Measurements from ENCODE around the gene CFAP61. TPM values are rescaled to one million over a fixed set of nuclear protein-coding genes. Genes with fewer than 3 reads are reported as not detected.
"Not testable (repeated sequence)": the region's sequence is repeated elsewhere in the genome, so short reads cannot be mapped to it uniquely, and the experiment has no call there.

Gene CFAP61
- total RNA-seq, 1 donor from 2014 or later: 0.26 TPM

DNA sequence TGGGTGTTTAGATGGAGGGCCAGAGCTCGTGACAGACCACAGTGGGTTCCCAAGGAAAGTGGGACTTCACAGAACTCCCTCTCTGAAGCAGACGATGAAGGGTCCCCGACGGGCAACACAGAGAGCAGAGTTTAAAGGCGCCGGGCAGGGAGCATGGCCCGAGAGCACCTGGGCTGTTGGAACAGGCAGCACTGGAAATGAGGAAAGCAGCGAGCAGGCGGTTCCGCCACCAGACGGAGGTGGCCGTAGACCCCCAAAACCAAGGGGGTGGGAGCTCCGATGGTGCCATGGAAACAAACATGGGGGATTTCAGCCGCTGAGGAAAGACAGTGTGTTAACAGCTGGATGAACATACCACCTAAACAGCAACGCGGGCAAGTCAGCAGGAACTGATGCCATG, 288.1 kb downstream of the CFAP61 start:
- no peak for DNase-seq (ENCODE audit: low read depth)
- Histone ChIP-seq H3K27me3 (ENCODE audit: control insufficient read depth, insufficient read depth, low read length) (no peaks in the 10 kb centered on the region), H3K36me3 (ENCODE audit: control insufficient read depth, insufficient read depth, low read length) (no peaks in the 10 kb centered on the region), H3K4me3 (ENCODE audit: low read depth, low read length) (no peak overlapping the region)
- TF ChIP-seq, protein P1, sequence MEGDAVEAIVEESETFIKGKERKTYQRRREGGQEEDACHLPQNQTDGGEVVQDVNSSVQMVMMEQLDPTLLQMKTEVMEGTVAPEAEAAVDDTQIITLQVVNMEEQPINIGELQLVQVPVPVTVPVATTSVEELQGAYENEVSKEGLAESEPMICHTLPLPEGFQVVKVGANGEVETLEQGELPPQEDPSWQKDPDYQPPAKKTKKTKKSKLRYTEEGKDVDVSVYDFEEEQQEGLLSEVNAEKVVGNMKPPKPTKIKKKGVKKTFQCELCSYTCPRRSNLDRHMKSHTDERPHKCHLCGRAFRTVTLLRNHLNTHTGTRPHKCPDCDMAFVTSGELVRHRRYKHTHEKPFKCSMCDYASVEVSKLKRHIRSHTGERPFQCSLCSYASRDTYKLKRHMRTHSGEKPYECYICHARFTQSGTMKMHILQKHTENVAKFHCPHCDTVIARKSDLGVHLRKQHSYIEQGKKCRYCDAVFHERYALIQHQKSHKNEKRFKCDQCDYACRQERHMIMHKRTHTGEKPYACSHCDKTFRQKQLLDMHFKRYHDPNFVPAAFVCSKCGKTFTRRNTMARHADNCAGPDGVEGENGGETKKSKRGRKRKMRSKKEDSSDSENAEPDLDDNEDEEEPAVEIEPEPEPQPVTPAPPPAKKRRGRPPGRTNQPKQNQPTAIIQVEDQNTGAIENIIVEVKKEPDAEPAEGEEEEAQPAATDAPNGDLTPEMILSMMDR (IDR thresholded peaks at IDR 0.05; ENCODE audit: insufficient read depth, low read length, severe bottlenecking): no peak
- no peak for FAIRE-seq

- no peaks in the 10 kb centered on the region for H3K27me3 ChIP-seq (ENCODE audit: control insufficient read depth, insufficient read depth, low read length)
- H3K36me3 ChIP-seq (ENCODE audit: control insufficient read depth, insufficient read depth, low read length): no peaks in the 10 kb centered on the region
- FAIRE-seq: no peak
- H3K4me3 ChIP-seq (ENCODE audit: low read depth, low read length): no peak overlapping the region
- TF ChIP-seq, protein P1 (IDR thresholded peaks at IDR 0.05; ENCODE audit: insufficient read depth, low read length, severe bottlenecking): no peak
- DNase-seq (ENCODE audit: low read depth): no peak
These were observed 289.0 kb downstream of the CFAP61 start for GRCh38 chr20:20341371-20341770.

DNA sequence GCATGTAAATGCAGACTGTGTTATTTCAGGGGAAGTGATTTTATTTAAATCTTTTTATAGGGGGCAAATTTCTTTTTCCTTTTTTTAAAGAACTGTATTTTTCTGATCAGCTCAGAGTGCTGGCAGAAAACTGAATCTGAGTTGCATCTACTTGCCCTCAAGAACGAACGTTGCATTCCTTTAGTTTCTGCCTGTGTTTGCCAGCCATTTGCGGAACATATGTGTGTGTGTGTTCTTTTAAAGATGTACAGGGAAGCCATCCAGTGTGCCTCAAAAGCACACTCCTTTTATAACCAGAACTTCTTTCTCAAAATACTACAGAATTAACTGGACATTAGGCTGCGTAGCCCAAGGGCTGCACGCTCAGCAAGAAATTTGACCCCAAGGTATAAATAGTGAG, 289.7 kb downstream of the CFAP61 start:
- TF ChIP-seq, protein P1 (IDR thresholded peaks at IDR 0.05; ENCODE audit: insufficient read depth, low read length, severe bottlenecking): no peak
- FAIRE-seq (no peak), DNase-seq (ENCODE audit: low read depth) (no peak)
- Histone ChIP-seq H3K27me3 (ENCODE audit: control insufficient read depth, insufficient read depth, low read length) (no peaks in the 10 kb centered on the region), H3K36me3 (ENCODE audit: control insufficient read depth, insufficient read depth, low read length) (no peaks in the 10 kb centered on the region), H3K4me3 (ENCODE audit: low read depth, low read length) (no peak overlapping the region)

- TF ChIP-seq, protein P1 (IDR thresholded peaks at IDR 0.05; ENCODE audit: insufficient read depth, low read length, severe bottlenecking): no peak
- FAIRE-seq: no peak
- no peak overlapping the region for H3K4me3 ChIP-seq (ENCODE audit: low read depth, low read length)
- no peaks in the 10 kb centered on the region for H3K36me3 ChIP-seq (ENCODE audit: control insufficient read depth, insufficient read depth, low read length)
- H3K27me3 ChIP-seq (ENCODE audit: control insufficient read depth, insufficient read depth, low read length): no peaks in the 10 kb centered on the region
- no peak for DNase-seq (ENCODE audit: low read depth)
These were observed 291.6 kb downstream of the CFAP61 start for GRCh38 chr20:20343932-20344331.

- H3K36me3 ChIP-seq (ENCODE audit: control insufficient read depth, insufficient read depth, low read length): no peaks in the 10 kb centered on the region
- no peaks in the 10 kb centered on the region for H3K27me3 ChIP-seq (ENCODE audit: control insufficient read depth, insufficient read depth, low read length)
- no peak for DNase-seq (ENCODE audit: low read depth)
- TF ChIP-seq, protein P1 (IDR thresholded peaks at IDR 0.05; ENCODE audit: insufficient read depth, low read length, severe bottlenecking): no peak
- no peak for FAIRE-seq
- no peak overlapping the region for H3K4me3 ChIP-seq (ENCODE audit: low read depth, low read length)
These were observed 292.1 kb downstream of the CFAP61 start for GRCh38 chr20:20344476-20344875.

DNA sequence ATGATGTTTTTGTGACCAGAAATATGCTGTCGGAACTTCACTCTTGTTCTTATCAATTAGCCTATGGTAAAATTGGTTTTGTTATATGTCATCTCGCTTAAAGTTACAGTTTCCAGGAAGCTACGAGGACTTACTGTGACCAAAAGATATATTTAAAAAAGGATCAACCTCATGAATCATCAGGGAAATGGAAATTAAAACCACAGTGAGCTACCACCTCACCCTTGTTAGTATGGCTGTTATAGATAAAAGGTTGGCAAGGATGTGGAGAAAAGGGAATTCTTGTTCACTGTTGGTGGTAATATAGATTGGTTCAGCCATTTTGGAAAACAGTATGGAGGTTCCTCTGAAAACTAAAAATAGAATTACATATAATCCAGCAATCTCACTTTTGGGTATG, 301.2 kb downstream of the CFAP61 start:
- no peak overlapping the region for H3K4me3 ChIP-seq (ENCODE audit: low read depth, low read length)
- DNase-seq (ENCODE audit: low read depth): no peak
- TF ChIP-seq, protein P1 (IDR thresholded peaks at IDR 0.05; ENCODE audit: insufficient read depth, low read length, severe bottlenecking): no peak
- H3K27me3 ChIP-seq (ENCODE audit: control insufficient read depth, insufficient read depth, low read length): no peaks in the 10 kb centered on the region
- no peaks in the 10 kb centered on the region for H3K36me3 ChIP-seq (ENCODE audit: control insufficient read depth, insufficient read depth, low read length)
- no peak for FAIRE-seq

DNA sequence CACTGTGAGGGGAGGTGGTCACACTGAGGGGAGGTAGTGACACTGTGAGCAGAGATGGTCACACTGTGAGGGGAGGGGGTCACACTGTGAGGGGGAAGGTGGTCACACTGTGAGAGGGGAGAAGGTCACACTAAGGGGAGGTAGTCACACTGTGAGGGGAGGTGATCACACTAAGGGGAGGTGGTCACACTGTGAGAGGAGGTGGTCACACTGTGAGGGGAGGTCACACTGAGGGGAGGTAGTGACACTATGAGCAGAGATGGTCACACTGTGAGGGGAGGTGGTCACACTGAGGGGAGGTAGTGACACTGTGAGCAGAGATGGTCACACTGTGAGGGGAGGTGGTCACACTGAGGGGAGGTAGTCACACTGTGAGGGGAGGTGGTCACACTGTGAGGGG, 303.2 kb downstream of the CFAP61 start:
- H3K27me3 ChIP-seq (ENCODE audit: control insufficient read depth, insufficient read depth, low read length); H3K36me3 ChIP-seq (ENCODE audit: control insufficient read depth, insufficient read depth, low read length); DNase-seq (ENCODE audit: low read depth); H3K4me3 ChIP-seq (ENCODE audit: low read depth, low read length): not testable (repeated sequence)
- peak; percentile 96 for FAIRE-seq

All from bronchial epithelial cell (primary cell).